Measurements from ENCODE around the gene PDK4.

DNA sequence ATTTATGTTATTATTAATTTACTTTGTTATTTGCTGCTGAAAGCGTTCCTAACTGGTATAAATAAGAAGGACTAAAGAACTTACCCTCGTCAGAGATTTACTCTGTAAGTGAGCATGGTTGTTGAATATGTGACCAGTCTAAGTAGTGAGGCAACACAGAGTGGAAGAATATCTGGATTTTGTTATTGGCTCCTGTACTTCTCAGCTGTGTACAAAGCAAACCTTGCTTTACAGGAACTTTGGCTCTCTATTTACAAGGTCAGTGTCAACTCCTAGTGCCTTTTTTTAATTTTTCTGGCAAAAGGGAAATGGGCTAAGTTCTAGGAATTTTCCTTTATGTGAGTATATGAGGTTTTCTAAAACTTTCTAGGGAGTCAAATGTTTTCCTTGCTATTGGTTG is 35.6 kb downstream of the PDK4 start:
- TF ChIP-seq, protein P1, sequence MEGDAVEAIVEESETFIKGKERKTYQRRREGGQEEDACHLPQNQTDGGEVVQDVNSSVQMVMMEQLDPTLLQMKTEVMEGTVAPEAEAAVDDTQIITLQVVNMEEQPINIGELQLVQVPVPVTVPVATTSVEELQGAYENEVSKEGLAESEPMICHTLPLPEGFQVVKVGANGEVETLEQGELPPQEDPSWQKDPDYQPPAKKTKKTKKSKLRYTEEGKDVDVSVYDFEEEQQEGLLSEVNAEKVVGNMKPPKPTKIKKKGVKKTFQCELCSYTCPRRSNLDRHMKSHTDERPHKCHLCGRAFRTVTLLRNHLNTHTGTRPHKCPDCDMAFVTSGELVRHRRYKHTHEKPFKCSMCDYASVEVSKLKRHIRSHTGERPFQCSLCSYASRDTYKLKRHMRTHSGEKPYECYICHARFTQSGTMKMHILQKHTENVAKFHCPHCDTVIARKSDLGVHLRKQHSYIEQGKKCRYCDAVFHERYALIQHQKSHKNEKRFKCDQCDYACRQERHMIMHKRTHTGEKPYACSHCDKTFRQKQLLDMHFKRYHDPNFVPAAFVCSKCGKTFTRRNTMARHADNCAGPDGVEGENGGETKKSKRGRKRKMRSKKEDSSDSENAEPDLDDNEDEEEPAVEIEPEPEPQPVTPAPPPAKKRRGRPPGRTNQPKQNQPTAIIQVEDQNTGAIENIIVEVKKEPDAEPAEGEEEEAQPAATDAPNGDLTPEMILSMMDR (CRISPR knock-in tag; IDR thresholded peaks at IDR 0.05), result no peak
- TF ChIP-seq RBM39 (IDR thresholded peaks at IDR 0.05; ENCODE audit: low read depth, low read length, poor library complexity, severe bottlenecking) (no peak), MAZ (IDR thresholded peaks at IDR 0.05; ENCODE audit: borderline replicate concordance, low read depth, low read length) (no peak), MAZ (CRISPR knock-in tag; IDR thresholded peaks at IDR 0.05; ENCODE audit: low read depth) (no peak), ONECUT2 (CRISPR knock-in tag; IDR thresholded peaks at IDR 0.05) (no peak), ZNF230 (CRISPR knock-in tag; IDR thresholded peaks at IDR 0.05) (no peak)
- TF ChIP-seq, protein P2, sequence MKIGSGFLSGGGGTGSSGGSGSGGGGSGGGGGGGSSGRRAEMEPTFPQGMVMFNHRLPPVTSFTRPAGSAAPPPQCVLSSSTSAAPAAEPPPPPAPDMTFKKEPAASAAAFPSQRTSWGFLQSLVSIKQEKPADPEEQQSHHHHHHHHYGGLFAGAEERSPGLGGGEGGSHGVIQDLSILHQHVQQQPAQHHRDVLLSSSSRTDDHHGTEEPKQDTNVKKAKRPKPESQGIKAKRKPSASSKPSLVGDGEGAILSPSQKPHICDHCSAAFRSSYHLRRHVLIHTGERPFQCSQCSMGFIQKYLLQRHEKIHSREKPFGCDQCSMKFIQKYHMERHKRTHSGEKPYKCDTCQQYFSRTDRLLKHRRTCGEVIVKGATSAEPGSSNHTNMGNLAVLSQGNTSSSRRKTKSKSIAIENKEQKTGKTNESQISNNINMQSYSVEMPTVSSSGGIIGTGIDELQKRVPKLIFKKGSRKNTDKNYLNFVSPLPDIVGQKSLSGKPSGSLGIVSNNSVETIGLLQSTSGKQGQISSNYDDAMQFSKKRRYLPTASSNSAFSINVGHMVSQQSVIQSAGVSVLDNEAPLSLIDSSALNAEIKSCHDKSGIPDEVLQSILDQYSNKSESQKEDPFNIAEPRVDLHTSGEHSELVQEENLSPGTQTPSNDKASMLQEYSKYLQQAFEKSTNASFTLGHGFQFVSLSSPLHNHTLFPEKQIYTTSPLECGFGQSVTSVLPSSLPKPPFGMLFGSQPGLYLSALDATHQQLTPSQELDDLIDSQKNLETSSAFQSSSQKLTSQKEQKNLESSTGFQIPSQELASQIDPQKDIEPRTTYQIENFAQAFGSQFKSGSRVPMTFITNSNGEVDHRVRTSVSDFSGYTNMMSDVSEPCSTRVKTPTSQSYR (CRISPR knock-in tag; IDR thresholded peaks at IDR 0.05; ENCODE audit: borderline replicate concordance), result no peak
